ENCODE data around the gene CTNNA3.

The CTNNA3 gene

DNA sequence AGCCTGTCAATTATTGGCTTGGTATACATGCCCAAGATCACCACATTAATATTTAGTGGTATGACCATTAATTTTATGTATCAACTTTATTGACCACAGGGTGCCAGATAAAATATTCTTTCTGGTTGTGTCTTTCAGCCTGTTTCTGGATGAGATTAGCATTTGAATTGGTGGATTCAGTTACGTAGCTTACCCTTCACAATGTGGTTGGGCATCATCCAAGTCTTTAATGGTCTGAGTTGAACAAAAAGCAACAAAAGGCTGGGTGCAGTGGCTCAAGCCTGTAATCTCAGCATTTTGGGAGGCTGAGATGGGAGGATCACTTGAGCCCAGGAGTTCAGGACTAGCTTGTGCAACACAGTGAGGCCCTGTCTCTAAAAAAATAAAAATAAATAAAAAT lies 1472.3 kb downstream of the CTNNA3 start:
- TF ChIP-seq, protein P1, sequence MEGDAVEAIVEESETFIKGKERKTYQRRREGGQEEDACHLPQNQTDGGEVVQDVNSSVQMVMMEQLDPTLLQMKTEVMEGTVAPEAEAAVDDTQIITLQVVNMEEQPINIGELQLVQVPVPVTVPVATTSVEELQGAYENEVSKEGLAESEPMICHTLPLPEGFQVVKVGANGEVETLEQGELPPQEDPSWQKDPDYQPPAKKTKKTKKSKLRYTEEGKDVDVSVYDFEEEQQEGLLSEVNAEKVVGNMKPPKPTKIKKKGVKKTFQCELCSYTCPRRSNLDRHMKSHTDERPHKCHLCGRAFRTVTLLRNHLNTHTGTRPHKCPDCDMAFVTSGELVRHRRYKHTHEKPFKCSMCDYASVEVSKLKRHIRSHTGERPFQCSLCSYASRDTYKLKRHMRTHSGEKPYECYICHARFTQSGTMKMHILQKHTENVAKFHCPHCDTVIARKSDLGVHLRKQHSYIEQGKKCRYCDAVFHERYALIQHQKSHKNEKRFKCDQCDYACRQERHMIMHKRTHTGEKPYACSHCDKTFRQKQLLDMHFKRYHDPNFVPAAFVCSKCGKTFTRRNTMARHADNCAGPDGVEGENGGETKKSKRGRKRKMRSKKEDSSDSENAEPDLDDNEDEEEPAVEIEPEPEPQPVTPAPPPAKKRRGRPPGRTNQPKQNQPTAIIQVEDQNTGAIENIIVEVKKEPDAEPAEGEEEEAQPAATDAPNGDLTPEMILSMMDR (IDR thresholded peaks at IDR 0.05; ENCODE audit: low read depth, low read length), result no peak
- H3K4me3 ChIP-seq (ENCODE audit: low read depth, low read length), result no peak overlapping the region

DNA sequence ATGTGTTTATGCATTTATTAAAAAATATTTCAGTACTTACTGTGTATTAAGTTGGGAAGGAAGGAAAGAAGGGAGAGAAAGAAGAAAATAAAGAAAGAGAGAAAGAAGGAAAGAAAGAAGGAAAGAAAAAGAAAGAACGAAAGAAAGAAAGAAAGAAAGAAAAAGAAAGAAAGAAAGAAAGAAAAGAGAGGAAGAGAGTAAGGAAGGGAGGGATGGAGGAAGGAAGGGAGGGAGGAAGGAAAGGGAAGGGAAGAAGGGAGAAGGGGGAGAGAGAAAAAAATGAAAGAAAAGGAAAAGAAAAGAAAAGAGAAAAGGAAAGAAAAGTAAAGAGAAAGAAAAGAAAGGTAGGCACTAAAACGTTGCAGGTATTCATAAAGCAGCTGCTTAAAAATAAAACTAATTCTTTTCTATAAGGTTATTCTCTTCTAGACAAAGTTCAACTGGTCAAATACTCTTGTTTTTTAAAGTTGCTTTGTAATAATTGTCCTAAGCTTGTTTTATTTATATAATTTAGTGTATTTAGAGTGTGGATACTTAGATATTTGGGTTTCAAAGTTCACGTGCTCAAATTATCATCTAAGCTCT lies 1473.4 kb downstream of the CTNNA3 start:
- TF ChIP-seq, protein P1 (IDR thresholded peaks at IDR 0.05; ENCODE audit: low read depth, low read length), result no peak
- no peak overlapping the region for H3K4me3 ChIP-seq (ENCODE audit: low read depth, low read length)

DNA sequence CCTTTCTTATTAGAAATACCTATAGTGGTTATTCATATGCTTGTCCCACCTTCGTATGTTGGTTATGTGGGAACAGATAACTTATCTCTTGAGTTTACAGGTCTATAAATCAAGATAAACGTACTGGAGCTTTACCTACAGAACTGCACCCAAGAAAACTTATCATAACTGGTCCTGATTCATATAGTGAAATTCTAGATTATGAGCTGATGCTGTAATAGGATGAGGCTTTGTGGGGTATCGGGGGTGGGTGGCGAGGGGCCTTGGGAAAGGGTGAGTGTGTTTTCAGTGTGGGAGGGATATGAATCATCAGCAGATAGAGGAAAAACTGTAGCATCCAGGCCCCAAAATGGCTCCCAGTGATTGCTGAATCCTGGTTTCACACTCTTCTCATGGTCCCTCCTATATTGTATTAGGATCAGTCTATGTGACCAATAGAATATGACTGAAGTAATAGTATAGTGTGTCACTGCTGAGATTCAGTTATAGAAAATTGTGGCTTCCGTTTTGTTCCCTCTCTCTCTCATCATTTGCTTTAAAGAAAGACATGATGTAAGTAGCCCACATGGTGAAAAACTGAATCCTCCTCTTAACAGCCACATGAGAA lies 1476.9 kb downstream of the CTNNA3 start:
- H3K4me3 ChIP-seq (ENCODE audit: low read depth, low read length), result no peak overlapping the region
- TF ChIP-seq, protein P1 (IDR thresholded peaks at IDR 0.05; ENCODE audit: low read depth, low read length), result no peak

DNA sequence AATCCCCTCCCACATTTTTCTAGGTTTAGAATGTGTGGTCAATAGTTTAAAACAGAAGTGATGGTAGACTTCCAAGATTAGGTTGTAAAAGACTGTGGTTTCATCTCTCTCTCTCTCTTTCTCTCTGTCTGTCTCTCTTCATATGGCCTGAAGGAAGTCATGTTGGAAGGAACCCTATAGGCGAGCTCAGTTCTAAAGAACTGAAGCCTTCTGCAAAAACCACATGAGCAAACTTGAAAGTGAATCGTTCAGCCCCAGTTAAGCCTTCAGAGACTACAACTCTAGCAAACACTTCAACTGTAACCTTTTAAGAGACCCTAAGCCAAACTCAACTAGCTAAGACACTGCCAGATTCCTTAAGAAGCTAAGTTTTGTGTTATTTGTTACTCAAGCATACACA lies 1477.7 kb downstream of the CTNNA3 start:
- no peak overlapping the region for H3K4me3 ChIP-seq (ENCODE audit: low read depth, low read length)
- TF ChIP-seq, protein P1 (IDR thresholded peaks at IDR 0.05; ENCODE audit: low read depth, low read length), result no peak

DNA sequence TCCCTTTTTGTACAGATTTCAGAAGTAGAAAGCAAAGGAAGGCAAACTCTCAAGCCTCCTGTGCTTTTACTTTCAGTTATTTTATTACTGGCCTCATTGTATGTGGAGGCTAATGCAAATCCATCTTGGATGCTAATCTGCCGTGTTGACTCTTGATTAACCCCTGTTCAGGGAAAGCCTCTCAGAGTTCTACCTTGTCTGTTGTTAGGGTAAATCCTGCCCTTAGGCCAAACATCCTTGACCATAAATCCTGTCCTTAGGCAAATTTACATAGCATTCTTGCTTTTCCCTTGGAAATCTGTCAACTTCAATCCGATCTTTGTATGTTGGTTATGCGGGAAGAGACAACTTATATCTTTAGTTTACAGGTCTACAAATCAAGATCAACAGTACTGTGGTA lies 1480.1 kb downstream of the CTNNA3 start:
- TF ChIP-seq, protein P1 (IDR thresholded peaks at IDR 0.05; ENCODE audit: low read depth, low read length), result no peak
- H3K4me3 ChIP-seq (ENCODE audit: low read depth, low read length), result no peak overlapping the region

DNA sequence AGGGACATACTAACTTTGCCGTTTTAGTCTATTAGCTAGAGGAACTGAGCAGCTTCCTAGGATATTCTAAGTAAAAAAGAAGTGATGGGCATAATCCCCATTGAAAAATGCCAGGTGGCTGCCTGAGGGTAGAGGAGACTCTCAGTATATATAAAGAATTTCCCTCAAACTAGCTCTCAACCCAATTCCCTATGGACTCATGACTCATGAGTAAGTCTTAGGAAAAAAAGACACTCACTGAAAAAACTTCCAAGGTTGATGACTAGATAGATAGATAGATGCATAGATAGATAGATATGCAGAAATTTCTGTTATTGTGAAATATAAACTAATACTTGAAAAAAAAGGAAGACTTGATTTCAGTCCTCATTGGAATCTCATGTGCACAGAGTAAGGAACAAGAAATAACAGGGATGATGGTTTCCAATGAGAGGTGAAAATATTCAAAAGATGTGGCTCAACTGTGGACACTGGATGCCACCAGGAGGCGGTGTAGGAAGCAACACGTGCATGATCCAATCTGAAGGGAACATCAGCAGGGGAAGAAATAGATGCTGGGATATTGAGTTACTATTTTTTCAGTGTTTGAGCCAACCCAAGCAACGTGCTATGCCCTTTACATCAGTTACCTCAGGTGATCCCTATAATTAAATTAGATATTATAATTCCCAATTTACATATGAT lies 1481.1 kb downstream of the CTNNA3 start:
- TF ChIP-seq, protein P1 (IDR thresholded peaks at IDR 0.05; ENCODE audit: low read depth, low read length), result no peak
- no peak overlapping the region for H3K4me3 ChIP-seq (ENCODE audit: low read depth, low read length)

DNA sequence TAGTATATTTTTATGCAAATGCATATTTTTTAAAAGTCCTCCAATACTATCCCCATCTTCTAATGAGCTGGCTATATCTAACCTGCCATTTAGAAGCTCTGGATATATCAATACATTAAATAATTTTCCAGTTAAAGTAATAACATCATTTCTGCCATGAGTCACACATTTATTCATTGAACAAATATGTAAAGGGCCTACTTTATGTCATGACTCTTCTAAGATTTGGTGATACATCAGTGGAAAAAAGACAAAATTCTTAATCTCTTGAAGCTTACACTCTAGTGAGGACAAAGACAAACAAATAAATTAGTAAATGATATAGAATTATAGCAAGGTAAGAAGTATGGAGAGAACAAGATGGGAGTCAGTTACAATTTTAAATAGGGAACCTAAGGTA lies 1487.0 kb downstream of the CTNNA3 start:
- TF ChIP-seq, protein P1 (IDR thresholded peaks at IDR 0.05; ENCODE audit: low read depth, low read length), result no peak
- no peak overlapping the region for H3K4me3 ChIP-seq (ENCODE audit: low read depth, low read length)
